ENCODE measurements around the gene RXFP2. TPM values are rescaled to one million over a fixed set of nuclear protein-coding genes. Genes with fewer than 3 reads are reported as not detected.

The RXFP2 gene
- total RNA-seq, 4 donors from 2014 or later = 0.26 to 8.2 (median 2.4) TPM

DNA sequence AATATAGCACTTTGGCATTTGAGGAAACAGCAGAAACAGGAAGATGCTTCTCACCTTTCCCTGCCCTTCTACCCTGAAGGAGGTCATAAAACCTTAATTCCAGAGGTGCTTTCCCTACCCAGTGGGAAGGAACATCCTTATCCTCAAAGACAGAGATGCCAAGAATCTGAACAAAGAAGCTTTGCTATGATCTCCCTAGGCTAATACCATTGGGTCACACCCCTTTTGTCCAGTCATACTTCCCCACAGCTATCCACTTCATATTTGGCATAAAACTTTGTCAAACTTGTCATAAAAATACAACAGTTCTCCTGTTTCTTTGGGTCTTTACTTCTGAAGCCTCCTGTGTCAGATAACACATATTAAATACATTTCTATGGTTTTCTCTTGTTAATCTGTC lies 21.7 kb upstream of the RXFP2 start:
- TF ChIP-seq POLR2A (IDR thresholded peaks at IDR 0.05) = no peak
- TF ChIP-seq, protein P1, sequence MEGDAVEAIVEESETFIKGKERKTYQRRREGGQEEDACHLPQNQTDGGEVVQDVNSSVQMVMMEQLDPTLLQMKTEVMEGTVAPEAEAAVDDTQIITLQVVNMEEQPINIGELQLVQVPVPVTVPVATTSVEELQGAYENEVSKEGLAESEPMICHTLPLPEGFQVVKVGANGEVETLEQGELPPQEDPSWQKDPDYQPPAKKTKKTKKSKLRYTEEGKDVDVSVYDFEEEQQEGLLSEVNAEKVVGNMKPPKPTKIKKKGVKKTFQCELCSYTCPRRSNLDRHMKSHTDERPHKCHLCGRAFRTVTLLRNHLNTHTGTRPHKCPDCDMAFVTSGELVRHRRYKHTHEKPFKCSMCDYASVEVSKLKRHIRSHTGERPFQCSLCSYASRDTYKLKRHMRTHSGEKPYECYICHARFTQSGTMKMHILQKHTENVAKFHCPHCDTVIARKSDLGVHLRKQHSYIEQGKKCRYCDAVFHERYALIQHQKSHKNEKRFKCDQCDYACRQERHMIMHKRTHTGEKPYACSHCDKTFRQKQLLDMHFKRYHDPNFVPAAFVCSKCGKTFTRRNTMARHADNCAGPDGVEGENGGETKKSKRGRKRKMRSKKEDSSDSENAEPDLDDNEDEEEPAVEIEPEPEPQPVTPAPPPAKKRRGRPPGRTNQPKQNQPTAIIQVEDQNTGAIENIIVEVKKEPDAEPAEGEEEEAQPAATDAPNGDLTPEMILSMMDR (IDR thresholded peaks at IDR 0.05) = no peak
- Histone ChIP-seq H3K36me3 (no peaks in the 10 kb centered on the region), H3K9me3 (no peaks in the 10 kb centered on the region), H3K27ac (no peak overlapping the region), H3K4me3 (no peak overlapping the region), H3K4me1 (no peaks in the 10 kb centered on the region), H3K27me3 (no peaks in the 10 kb centered on the region)
- no peak for DNase-seq
- intact Hi-C loops (cut with DNase I; ENCODE audit: low total_unique reads) = no loop called here

GRCh38 chr13:31719214-31719613 lies 20.1 kb upstream of the RXFP2 start:
- no peak for DNase-seq
- H3K9me3 ChIP-seq = no peaks in the 10 kb centered on the region
- H3K27ac ChIP-seq = no peak overlapping the region
- TF ChIP-seq, protein P1 (IDR thresholded peaks at IDR 0.05) = no peak
- TF ChIP-seq POLR2A (IDR thresholded peaks at IDR 0.05) = no peak
- H3K4me1 ChIP-seq = no peaks in the 10 kb centered on the region
- intact Hi-C loops (cut with DNase I; ENCODE audit: low total_unique reads) = no loop called here
- H3K36me3 ChIP-seq = no peaks in the 10 kb centered on the region
- no peaks in the 10 kb centered on the region for H3K27me3 ChIP-seq
- no peak overlapping the region for H3K4me3 ChIP-seq

DNA sequence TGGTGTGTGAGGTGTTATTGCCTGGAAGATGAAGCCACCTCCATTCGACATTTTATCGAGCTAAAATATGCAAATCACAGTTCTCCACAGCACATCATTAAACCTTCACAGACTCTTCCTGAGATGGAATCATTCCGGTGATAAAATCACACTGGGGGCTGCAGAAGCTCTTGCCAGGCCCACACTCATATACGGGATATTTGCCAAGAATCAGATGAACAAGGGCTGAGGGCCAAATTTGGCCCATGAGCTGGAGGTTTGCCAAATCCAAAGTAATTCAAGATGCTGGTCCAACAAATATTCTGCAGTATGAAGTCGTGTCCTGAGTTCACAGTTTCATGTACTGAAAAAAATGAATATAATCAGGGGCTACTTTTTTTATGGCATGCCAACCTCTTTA lies 16.7 kb upstream of the RXFP2 start:
- Histone ChIP-seq H3K4me1 (no peaks in the 10 kb centered on the region), H3K4me3 (no peak overlapping the region), H3K9me3 (no peaks in the 10 kb centered on the region), H3K36me3 (no peaks in the 10 kb centered on the region), H3K27me3 (no peaks in the 10 kb centered on the region), H3K27ac (no peak overlapping the region)
- no peak for DNase-seq
- no peak for TF ChIP-seq POLR2A (IDR thresholded peaks at IDR 0.05)
- TF ChIP-seq, protein P1 (IDR thresholded peaks at IDR 0.05) = no peak
- intact Hi-C loops (cut with DNase I; ENCODE audit: low total_unique reads) = no loop called here

- DNase-seq = no peak
- no peaks in the 10 kb centered on the region for H3K9me3 ChIP-seq
- intact Hi-C loops (cut with DNase I; ENCODE audit: low total_unique reads) = no loop called here
- no peak overlapping the region for H3K4me3 ChIP-seq
- TF ChIP-seq, protein P1 (IDR thresholded peaks at IDR 0.05) = no peak
- TF ChIP-seq POLR2A (IDR thresholded peaks at IDR 0.05) = no peak
- H3K27me3 ChIP-seq = no peaks in the 10 kb centered on the region
- no peaks in the 10 kb centered on the region for H3K36me3 ChIP-seq
- H3K27ac ChIP-seq = no peak overlapping the region
- no peaks in the 10 kb centered on the region for H3K4me1 ChIP-seq
Observed at GRCh38 chr13:31725841-31726240, 13.5 kb upstream of the RXFP2 start.

DNA sequence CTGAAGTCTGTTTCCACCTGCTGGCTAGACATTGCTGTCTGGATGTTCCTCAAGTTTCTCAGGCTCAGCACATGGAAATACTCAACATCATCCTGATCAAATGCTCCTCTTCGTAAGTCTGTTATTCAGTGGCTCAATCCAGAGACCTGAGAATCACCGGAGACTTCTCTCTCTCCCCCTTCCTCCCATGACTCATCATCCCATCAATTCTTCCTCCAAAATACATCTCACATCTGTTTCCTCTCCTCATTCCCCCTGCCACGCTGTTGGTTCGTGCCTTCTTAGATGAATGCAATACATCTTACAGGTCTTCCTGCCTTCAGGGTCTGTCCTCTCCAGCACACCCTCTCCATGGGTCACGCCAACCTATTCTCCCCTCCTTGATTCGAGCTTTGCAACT lies 7.4 kb upstream of the RXFP2 start:
- intact Hi-C loops (cut with DNase I; ENCODE audit: low total_unique reads) = no loop called here
- no peak for TF ChIP-seq POLR2A (IDR thresholded peaks at IDR 0.05)
- TF ChIP-seq, protein P1 (IDR thresholded peaks at IDR 0.05) = no peak
- Histone ChIP-seq H3K27me3 (no peaks in the 10 kb centered on the region), H3K27ac (no peak overlapping the region), H3K4me1 (no peaks in the 10 kb centered on the region), H3K4me3 (no peak overlapping the region), H3K9me3 (no peaks in the 10 kb centered on the region), H3K36me3 (no peaks in the 10 kb centered on the region)
- DNase-seq = no peak
